ENCODE results near the gene TECTA. TPM values are rescaled to one million over a fixed set of nuclear protein-coding genes. Genes with fewer than 3 reads are reported as not detected.
"Not testable (repeated sequence)": the region's sequence is repeated elsewhere in the genome, so short reads cannot be mapped to it uniquely, and the experiment has no call there.

Gene TECTA
- total RNA-seq, 1 donor from 2014 or later, result 0.75 TPM

- H3K9me3 Mint-ChIP-seq (ENCODE audit: low read depth), result no peaks in the 10 kb centered on the region
- no peak for TF ChIP-seq CTCF (IDR thresholded peaks at IDR 0.05)
- peaks cover 7% of the 10 kb centered on the region for H3K27me3 Mint-ChIP-seq (ENCODE audit: low read depth)
- H3K27ac Mint-ChIP-seq (ENCODE audit: unreplicated experiment), result no peak overlapping the region
- H3K4me1 Mint-ChIP-seq (ENCODE audit: low read depth), result peaks cover 5% of the 10 kb centered on the region
- no peaks in the 10 kb centered on the region for H3K36me3 Mint-ChIP-seq (ENCODE audit: low read depth)
- H3K4me3 Mint-ChIP-seq (ENCODE audit: unreplicated experiment), result no peak overlapping the region
- DNase-seq (ENCODE audit: low spot score), result no peak
Measured at GRCh38 chr11:121109471-121109870, 8.4 kb downstream of the TECTA start.

GRCh38 chr11:121109916-121110586 lies 9.0 kb downstream of the TECTA start:
- no peak overlapping the region for H3K27ac Mint-ChIP-seq (ENCODE audit: unreplicated experiment)
- H3K27me3 Mint-ChIP-seq (ENCODE audit: low read depth), result peaks cover 7% of the 10 kb centered on the region
- no peaks in the 10 kb centered on the region for H3K9me3 Mint-ChIP-seq (ENCODE audit: low read depth)
- peaks cover 5% of the 10 kb centered on the region for H3K4me1 Mint-ChIP-seq (ENCODE audit: low read depth)
- H3K36me3 Mint-ChIP-seq (ENCODE audit: low read depth), result no peaks in the 10 kb centered on the region
- H3K4me3 Mint-ChIP-seq (ENCODE audit: unreplicated experiment), result no peak overlapping the region
- no peak for DNase-seq (ENCODE audit: low spot score)
- TF ChIP-seq CTCF (IDR thresholded peaks at IDR 0.05), result no peak

GRCh38 chr11:121110871-121111724 lies 10.1 kb downstream of the TECTA start:
- Mint-ChIP-seq H3K27ac (ENCODE audit: unreplicated experiment) (no peak overlapping the region), H3K36me3 (ENCODE audit: low read depth) (no peaks in the 10 kb centered on the region), H3K4me1 (ENCODE audit: low read depth) (peaks cover 5% of the 10 kb centered on the region), H3K4me3 (ENCODE audit: unreplicated experiment) (no peak overlapping the region), H3K27me3 (ENCODE audit: low read depth) (peaks cover 7% of the 10 kb centered on the region), H3K9me3 (ENCODE audit: low read depth) (no peaks in the 10 kb centered on the region)
- TF ChIP-seq CTCF (IDR thresholded peaks at IDR 0.05), result no peak
- no peak for DNase-seq (ENCODE audit: low spot score)

GRCh38 chr11:121112498-121113455 lies 11.7 kb downstream of the TECTA start:
- Mint-ChIP-seq H3K27ac (ENCODE audit: unreplicated experiment) (no peak overlapping the region), H3K27me3 (ENCODE audit: low read depth) (peaks cover 7% of the 10 kb centered on the region), H3K36me3 (ENCODE audit: low read depth) (no peaks in the 10 kb centered on the region), H3K9me3 (ENCODE audit: low read depth) (no peaks in the 10 kb centered on the region), H3K4me3 (ENCODE audit: unreplicated experiment) (no peak overlapping the region), H3K4me1 (ENCODE audit: low read depth) (peaks cover 5% of the 10 kb centered on the region)
- TF ChIP-seq CTCF (IDR thresholded peaks at IDR 0.05), result peak; percentile 83
- DNase-seq (ENCODE audit: low spot score), result no peak

GRCh38 chr11:121113611-121114010 lies 12.6 kb downstream of the TECTA start:
- H3K27ac Mint-ChIP-seq (ENCODE audit: unreplicated experiment), result no peak overlapping the region
- peaks cover 5% of the 10 kb centered on the region for H3K4me1 Mint-ChIP-seq (ENCODE audit: low read depth)
- no peak for TF ChIP-seq CTCF (IDR thresholded peaks at IDR 0.05)
- peaks cover 7% of the 10 kb centered on the region for H3K27me3 Mint-ChIP-seq (ENCODE audit: low read depth)
- H3K36me3 Mint-ChIP-seq (ENCODE audit: low read depth), result no peaks in the 10 kb centered on the region
- H3K9me3 Mint-ChIP-seq (ENCODE audit: low read depth), result no peaks in the 10 kb centered on the region
- DNase-seq (ENCODE audit: low spot score), result no peak
- H3K4me3 Mint-ChIP-seq (ENCODE audit: unreplicated experiment), result no peak overlapping the region

- not testable (repeated sequence) for H3K4me1 Mint-ChIP-seq (ENCODE audit: low read depth); H3K9me3 Mint-ChIP-seq (ENCODE audit: low read depth); H3K36me3 Mint-ChIP-seq (ENCODE audit: low read depth); H3K4me3 Mint-ChIP-seq (ENCODE audit: unreplicated experiment); DNase-seq (ENCODE audit: low spot score); H3K27ac Mint-ChIP-seq (ENCODE audit: unreplicated experiment); H3K27me3 Mint-ChIP-seq (ENCODE audit: low read depth)
Measured at GRCh38 chr11:121115024-121115423, 14.0 kb downstream of the TECTA start.

All from chondrocyte (in vitro differentiated cells).